Colonic mucosa (tissue), 4 donors: ENCODE measurements around the gene DNAH10. TPM values are rescaled to one million over a fixed set of nuclear protein-coding genes. Genes with fewer than 3 reads are reported as not detected.

Source experiments
- DNase-seq: peaks from one replicate; pipeline ENCODE4 v3.0.0-alpha.2; 2020
- H3K27ac ChIP-seq: fragments of 200-600 bp; one replicate; pipeline ENCODE4 v1.8.0; 2021
- H3K27me3 ChIP-seq: fragments of 200-600 bp; one replicate; pipeline ENCODE4 v1.8.0; 2021
- H3K36me3 ChIP-seq: fragments of 200-600 bp; one replicate; pipeline ENCODE4 v1.8.0; 2021
- H3K4me1 ChIP-seq: fragments of 200-600 bp; one replicate; pipeline ENCODE4 v1.8.0; 2021; ENCODE audit warnings: mild to moderate bottlenecking
- H3K4me3 ChIP-seq: fragments of 200-600 bp; one replicate; pipeline ENCODE4 v1.8.0; 2021
- H3K9ac ChIP-seq, 2 donors: one replicate each; pipeline ENCODE4 v1.7.0; 2013; ENCODE audit warnings: control low read depth in 2 of 2, low read depth in 2 of 2, low read length in 2 of 2
- H3K9me3 ChIP-seq: fragments of 200-600 bp; one replicate; pipeline ENCODE4 v1.8.0; 2021
- intact Hi-C: fragments of 100-400 bp; cut with DNase I; formaldehyde crosslinking; loops from one replicate; pipeline ENCODE4 v1.14.1; 2022
- total RNA-seq, 2 donors: library from RNA; stranded (reverse); fragmentation: NEBNext Ultra II Directional in 1 of 2; extraction: Animal tissue kit (Norgen Biotek cat#: 25700) in 1 of 2; gene quantifications; one replicate each; pipeline ENCODE4 v1.2.1, GENCODE V29; 2021
- TF ChIP-seq, protein P1 (sequence below): fragments of 200-600 bp; IDR thresholded peaks from one replicate; pipeline ENCODE4 v1.8.0; 2022; ENCODE audit warnings: antibody characterized with exemption, mild to moderate bottlenecking
- donor health status: healthy.
- donor health status: DM: no; HTN: no; CAD: no.
- donor health status: DM: no; HTN: no; CAD: no.

DNAH10 gene
- total RNA-seq, 2 donors from 2014 or later: 0.32 to 0.35 TPM

DNA sequence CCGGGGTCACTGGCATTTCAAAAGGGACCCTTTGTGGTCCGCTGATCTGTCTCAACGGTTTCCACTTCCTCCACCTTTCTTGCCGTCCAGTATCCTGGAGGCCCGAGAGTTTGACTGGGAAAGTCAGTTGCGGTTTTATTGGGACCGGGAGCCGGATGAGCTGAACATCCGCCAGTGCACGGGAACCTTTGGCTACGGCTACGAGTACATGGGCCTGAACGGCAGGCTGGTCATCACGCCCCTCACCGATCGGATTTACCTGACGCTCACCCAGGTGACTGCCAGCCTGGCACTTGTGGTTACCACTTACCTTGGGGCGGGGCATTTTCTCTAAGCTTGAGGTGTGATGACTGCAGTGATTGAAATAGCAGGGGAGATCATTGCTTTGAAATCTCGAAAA lies 83.8 kb downstream of the DNAH10 start:
- intact Hi-C loops: no loop called here
- H3K27me3 ChIP-seq: no peaks in the 10 kb centered on the region
- no peak overlapping the region for H3K9ac ChIP-seq
- no peak overlapping the region for H3K27ac ChIP-seq
- H3K4me3 ChIP-seq: no peak overlapping the region
- TF ChIP-seq, protein P1, sequence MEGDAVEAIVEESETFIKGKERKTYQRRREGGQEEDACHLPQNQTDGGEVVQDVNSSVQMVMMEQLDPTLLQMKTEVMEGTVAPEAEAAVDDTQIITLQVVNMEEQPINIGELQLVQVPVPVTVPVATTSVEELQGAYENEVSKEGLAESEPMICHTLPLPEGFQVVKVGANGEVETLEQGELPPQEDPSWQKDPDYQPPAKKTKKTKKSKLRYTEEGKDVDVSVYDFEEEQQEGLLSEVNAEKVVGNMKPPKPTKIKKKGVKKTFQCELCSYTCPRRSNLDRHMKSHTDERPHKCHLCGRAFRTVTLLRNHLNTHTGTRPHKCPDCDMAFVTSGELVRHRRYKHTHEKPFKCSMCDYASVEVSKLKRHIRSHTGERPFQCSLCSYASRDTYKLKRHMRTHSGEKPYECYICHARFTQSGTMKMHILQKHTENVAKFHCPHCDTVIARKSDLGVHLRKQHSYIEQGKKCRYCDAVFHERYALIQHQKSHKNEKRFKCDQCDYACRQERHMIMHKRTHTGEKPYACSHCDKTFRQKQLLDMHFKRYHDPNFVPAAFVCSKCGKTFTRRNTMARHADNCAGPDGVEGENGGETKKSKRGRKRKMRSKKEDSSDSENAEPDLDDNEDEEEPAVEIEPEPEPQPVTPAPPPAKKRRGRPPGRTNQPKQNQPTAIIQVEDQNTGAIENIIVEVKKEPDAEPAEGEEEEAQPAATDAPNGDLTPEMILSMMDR: no peak
- DNase-seq: no peak
- H3K9me3 ChIP-seq: no peaks in the 10 kb centered on the region
- no peaks in the 10 kb centered on the region for H3K36me3 ChIP-seq
- no peaks in the 10 kb centered on the region for H3K4me1 ChIP-seq

- Histone ChIP-seq H3K27ac (no peak overlapping the region), H3K4me3 (no peak overlapping the region), H3K27me3 (no peaks in the 10 kb centered on the region), H3K4me1 (no peaks in the 10 kb centered on the region), H3K9me3 (no peaks in the 10 kb centered on the region), H3K36me3 (no peaks in the 10 kb centered on the region), H3K9ac (no peak overlapping the region)
- no peak for DNase-seq
- intact Hi-C loops: no loop called here
- TF ChIP-seq, protein P1: no peak
Measured at GRCh38 chr12:123846340-123846739, 84.2 kb downstream of the DNAH10 start.

DNA sequence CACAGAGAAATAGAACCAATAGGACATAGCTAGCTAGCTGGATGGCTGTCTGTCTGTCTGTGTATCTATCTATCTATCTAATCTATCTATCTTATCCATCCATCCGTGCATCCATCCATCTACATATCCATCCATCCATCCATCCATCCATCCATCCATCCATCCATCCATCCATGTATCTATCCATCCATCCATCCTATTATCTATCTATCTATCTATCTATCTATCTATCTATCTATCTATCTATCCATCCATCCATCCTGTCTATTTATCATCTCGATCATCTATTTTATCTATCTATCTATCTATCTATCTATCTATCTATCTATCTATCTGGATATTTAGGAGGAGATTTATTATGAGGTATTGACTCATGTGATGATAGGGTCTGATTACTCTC lies 84.9 kb downstream of the DNAH10 start:
- no peak for DNase-seq
- TF ChIP-seq, protein P1: no peak
- no peaks in the 10 kb centered on the region for H3K36me3 ChIP-seq

GRCh38 chr12:123847876-123848275 lies 85.8 kb downstream of the DNAH10 start:
- Histone ChIP-seq H3K4me1 (no peaks in the 10 kb centered on the region), H3K36me3 (no peaks in the 10 kb centered on the region), H3K27ac (no peak overlapping the region), H3K9me3 (no peaks in the 10 kb centered on the region), H3K27me3 (no peaks in the 10 kb centered on the region), H3K9ac (no peak overlapping the region), H3K4me3 (no peak overlapping the region)
- no peak for DNase-seq
- TF ChIP-seq, protein P1: no peak
- intact Hi-C loops: no loop called here

More for the DNA sequence above, 84.9 kb downstream of the DNAH10 start:
- no peak overlapping the region for H3K27ac ChIP-seq
- no peak overlapping the region for H3K9ac ChIP-seq
- intact Hi-C loops: no loop called here
- no peaks in the 10 kb centered on the region for H3K27me3 ChIP-seq
- H3K4me3 ChIP-seq: no peak overlapping the region
- no peaks in the 10 kb centered on the region for H3K9me3 ChIP-seq
- H3K4me1 ChIP-seq: no peaks in the 10 kb centered on the region

DNA sequence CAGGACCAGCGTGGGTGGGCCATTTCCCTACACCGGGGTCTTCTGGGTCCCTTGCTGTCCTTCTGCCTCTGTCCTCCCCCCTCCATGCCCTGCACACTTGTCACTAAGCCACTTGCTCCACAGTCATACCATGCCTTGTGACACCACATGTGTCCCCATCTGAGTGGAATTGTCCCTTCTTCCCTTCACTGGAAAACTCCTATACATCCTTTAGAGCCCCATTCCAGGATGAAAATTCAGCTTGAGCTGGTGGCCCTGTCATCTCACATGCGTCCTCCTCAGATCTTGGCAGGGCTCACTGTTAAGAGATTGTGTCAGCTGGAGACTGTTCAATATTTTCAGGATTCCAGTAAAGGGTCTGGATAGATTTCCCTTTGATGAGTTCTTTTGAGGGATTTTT lies 87.4 kb downstream of the DNAH10 start:
- H3K9ac ChIP-seq: no peak overlapping the region
- no peak overlapping the region for H3K27ac ChIP-seq
- no peaks in the 10 kb centered on the region for H3K36me3 ChIP-seq
- TF ChIP-seq, protein P1: no peak
- intact Hi-C loops: no loop called here
- DNase-seq: no peak
- H3K4me3 ChIP-seq: no peak overlapping the region
- H3K4me1 ChIP-seq: no peaks in the 10 kb centered on the region
- no peaks in the 10 kb centered on the region for H3K9me3 ChIP-seq
- H3K27me3 ChIP-seq: no peaks in the 10 kb centered on the region
